ENCODE measurements around the gene PDE4B. TPM values are rescaled to one million over a fixed set of nuclear protein-coding genes. Genes with fewer than 3 reads are reported as not detected.
"Not testable (repeated sequence)": the region's sequence is repeated elsewhere in the genome, so short reads cannot be mapped to it uniquely, and the experiment has no call there.

The PDE4B gene
- total RNA-seq, 1 donor from 2014 or later = 7.6 TPM

DNA sequence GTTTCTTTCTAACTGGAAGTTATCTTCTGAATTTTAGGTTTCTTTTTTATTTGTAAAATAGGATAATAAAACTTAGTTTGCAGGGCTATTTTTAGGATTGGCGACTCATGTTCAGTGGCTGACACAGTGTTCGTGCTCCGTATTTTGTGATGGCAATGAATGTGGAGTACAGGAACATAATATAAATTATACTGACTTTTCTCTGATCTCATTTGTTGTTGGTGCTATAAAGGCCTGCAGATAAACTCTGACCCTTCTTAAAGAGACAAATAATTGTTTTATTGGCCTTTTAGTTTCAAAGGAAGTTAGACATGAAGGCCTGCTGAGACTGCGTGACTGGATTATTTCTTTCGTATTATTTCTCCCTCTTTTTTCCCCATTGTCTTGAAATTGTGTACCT, 339.6 kb downstream of the PDE4B start:
- FAIRE-seq = no peak
- no peak for TF ChIP-seq EZH2 (IDR thresholded peaks at IDR 0.05; ENCODE audit: insufficient read depth, low read length)
- TF ChIP-seq, protein P1, sequence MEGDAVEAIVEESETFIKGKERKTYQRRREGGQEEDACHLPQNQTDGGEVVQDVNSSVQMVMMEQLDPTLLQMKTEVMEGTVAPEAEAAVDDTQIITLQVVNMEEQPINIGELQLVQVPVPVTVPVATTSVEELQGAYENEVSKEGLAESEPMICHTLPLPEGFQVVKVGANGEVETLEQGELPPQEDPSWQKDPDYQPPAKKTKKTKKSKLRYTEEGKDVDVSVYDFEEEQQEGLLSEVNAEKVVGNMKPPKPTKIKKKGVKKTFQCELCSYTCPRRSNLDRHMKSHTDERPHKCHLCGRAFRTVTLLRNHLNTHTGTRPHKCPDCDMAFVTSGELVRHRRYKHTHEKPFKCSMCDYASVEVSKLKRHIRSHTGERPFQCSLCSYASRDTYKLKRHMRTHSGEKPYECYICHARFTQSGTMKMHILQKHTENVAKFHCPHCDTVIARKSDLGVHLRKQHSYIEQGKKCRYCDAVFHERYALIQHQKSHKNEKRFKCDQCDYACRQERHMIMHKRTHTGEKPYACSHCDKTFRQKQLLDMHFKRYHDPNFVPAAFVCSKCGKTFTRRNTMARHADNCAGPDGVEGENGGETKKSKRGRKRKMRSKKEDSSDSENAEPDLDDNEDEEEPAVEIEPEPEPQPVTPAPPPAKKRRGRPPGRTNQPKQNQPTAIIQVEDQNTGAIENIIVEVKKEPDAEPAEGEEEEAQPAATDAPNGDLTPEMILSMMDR (IDR thresholded peaks at IDR 0.05; ENCODE audit: insufficient read depth, low read depth, low read length) = no peak
- Histone ChIP-seq H2AFZ (ENCODE audit: low read depth, low read length) (no peak overlapping the region), H3K4me2 (ENCODE audit: low read length) (no peak overlapping the region), H3K27ac (ENCODE audit: low read depth, low read length) (no peak overlapping the region), H3K9me3 (ENCODE audit: insufficient read depth, low read depth, low read length) (no peaks in the 10 kb centered on the region), H4K20me1 (ENCODE audit: insufficient read depth, low read length) (no peaks in the 10 kb centered on the region), H3K79me2 (ENCODE audit: insufficient read depth, low read length) (no peaks in the 10 kb centered on the region), H3K27me3 (ENCODE audit: insufficient read depth, low read length) (no peaks in the 10 kb centered on the region), H3K9ac (ENCODE audit: low read length) (no peak overlapping the region), H3K4me1 (ENCODE audit: insufficient read depth, low read length) (no peaks in the 10 kb centered on the region), H3K36me3 (ENCODE audit: insufficient read depth, low read length) (no peaks in the 10 kb centered on the region), H3K4me3 (ENCODE audit: insufficient read depth, low read depth, low read length) (no peak overlapping the region)
- no peaks in the 10 kb centered on the region for H3K27me3 Mint-ChIP-seq (ENCODE audit: low read depth, unreplicated experiment)
- H3K9me3 Mint-ChIP-seq (ENCODE audit: unreplicated experiment) = no peaks in the 10 kb centered on the region
- no peaks in the 10 kb centered on the region for H3K36me3 Mint-ChIP-seq (ENCODE audit: low read depth, unreplicated experiment)
- DNase-seq (ENCODE audit: low read depth) = no peak
- H3K27ac Mint-ChIP-seq (ENCODE audit: unreplicated experiment) = no peak overlapping the region
- H3K4me1 Mint-ChIP-seq (ENCODE audit: low read depth, unreplicated experiment) = peaks cover 6% of the 10 kb centered on the region
- H3K4me3 Mint-ChIP-seq (ENCODE audit: unreplicated experiment) = no peak overlapping the region

DNA sequence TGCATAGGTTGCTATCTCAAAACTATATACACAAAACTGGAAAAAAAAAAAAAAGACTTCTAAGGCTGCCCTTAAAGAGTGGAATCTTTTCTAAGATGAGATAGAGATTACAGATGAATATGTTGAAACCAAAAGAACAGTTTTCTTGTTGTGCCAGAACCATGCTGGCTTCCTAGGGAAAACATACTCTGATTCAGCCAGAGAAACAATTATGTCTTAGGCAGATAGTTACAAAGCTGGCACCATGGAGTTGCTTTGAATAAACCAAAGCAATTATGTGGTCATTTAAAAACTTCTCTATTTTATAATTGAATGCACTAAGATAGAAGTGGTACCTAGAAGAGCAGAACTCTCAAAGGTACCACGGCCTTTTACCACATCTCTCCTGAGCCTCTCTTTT, 341.3 kb downstream of the PDE4B start:
- DNase-seq (ENCODE audit: low read depth) (no peak), FAIRE-seq (no peak)
- Histone ChIP-seq H2AFZ (ENCODE audit: low read depth, low read length) (no peak overlapping the region), H3K9ac (ENCODE audit: low read length) (no peak overlapping the region), H3K27ac (ENCODE audit: low read depth, low read length) (no peak overlapping the region), H3K9me3 (ENCODE audit: insufficient read depth, low read depth, low read length) (no peaks in the 10 kb centered on the region), H3K27me3 (ENCODE audit: insufficient read depth, low read length) (no peaks in the 10 kb centered on the region), H3K4me3 (ENCODE audit: insufficient read depth, low read depth, low read length) (no peak overlapping the region), H3K36me3 (ENCODE audit: insufficient read depth, low read length) (no peaks in the 10 kb centered on the region), H3K4me2 (ENCODE audit: low read length) (no peak overlapping the region), H3K79me2 (ENCODE audit: insufficient read depth, low read length) (no peaks in the 10 kb centered on the region), H3K4me1 (ENCODE audit: insufficient read depth, low read length) (no peaks in the 10 kb centered on the region), H4K20me1 (ENCODE audit: insufficient read depth, low read length) (no peaks in the 10 kb centered on the region)
- TF ChIP-seq, protein P1 (IDR thresholded peaks at IDR 0.05; ENCODE audit: insufficient read depth, low read depth, low read length) = no peak
- TF ChIP-seq EZH2 (IDR thresholded peaks at IDR 0.05; ENCODE audit: insufficient read depth, low read length) = no peak
- Mint-ChIP-seq H3K4me1 (ENCODE audit: low read depth, unreplicated experiment) (peaks cover 6% of the 10 kb centered on the region), H3K27ac (ENCODE audit: unreplicated experiment) (no peak overlapping the region), H3K9me3 (ENCODE audit: unreplicated experiment) (no peaks in the 10 kb centered on the region), H3K27me3 (ENCODE audit: low read depth, unreplicated experiment) (no peaks in the 10 kb centered on the region), H3K36me3 (ENCODE audit: low read depth, unreplicated experiment) (no peaks in the 10 kb centered on the region), H3K4me3 (ENCODE audit: unreplicated experiment) (no peak overlapping the region)

DNA sequence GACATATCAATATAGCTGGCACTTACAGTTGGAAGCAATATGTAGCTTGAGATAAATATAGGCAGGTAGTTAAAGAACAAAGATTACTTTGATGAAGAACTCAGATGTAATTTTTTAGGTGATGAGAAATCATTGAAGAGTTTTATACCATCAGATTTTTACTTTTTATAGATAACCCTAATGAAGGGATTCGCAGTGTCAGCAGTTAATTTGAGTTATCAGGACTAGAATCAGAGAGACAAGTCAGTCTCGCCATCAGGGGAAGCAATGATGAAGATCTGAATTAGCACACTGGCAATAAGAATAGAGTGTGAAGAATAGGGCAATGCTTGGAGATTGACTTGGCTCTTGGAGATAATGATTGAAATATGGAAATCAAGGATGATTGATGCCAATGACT, 342.5 kb downstream of the PDE4B start:
- Mint-ChIP-seq H3K36me3 (ENCODE audit: low read depth, unreplicated experiment) (no peaks in the 10 kb centered on the region), H3K27me3 (ENCODE audit: low read depth, unreplicated experiment) (no peaks in the 10 kb centered on the region), H3K27ac (ENCODE audit: unreplicated experiment) (no peak overlapping the region), H3K9me3 (ENCODE audit: unreplicated experiment) (no peaks in the 10 kb centered on the region), H3K4me1 (ENCODE audit: low read depth, unreplicated experiment) (peaks cover 6% of the 10 kb centered on the region), H3K4me3 (ENCODE audit: unreplicated experiment) (no peak overlapping the region)
- no peaks in the 10 kb centered on the region for H3K27me3 ChIP-seq (ENCODE audit: insufficient read depth, low read length)
- no peaks in the 10 kb centered on the region for H3K4me1 ChIP-seq (ENCODE audit: insufficient read depth, low read length)
- no peak overlapping the region for H3K4me2 ChIP-seq (ENCODE audit: low read length)
- no peak overlapping the region for H2AFZ ChIP-seq (ENCODE audit: low read depth, low read length)
- TF ChIP-seq, protein P1 (IDR thresholded peaks at IDR 0.05; ENCODE audit: insufficient read depth, low read depth, low read length) = no peak
- TF ChIP-seq EZH2 (IDR thresholded peaks at IDR 0.05; ENCODE audit: insufficient read depth, low read length) = no peak
- DNase-seq (ENCODE audit: low read depth) = no peak
- no peak for FAIRE-seq
- no peak overlapping the region for H3K27ac ChIP-seq (ENCODE audit: low read depth, low read length)
- H3K36me3 ChIP-seq (ENCODE audit: insufficient read depth, low read length) = no peaks in the 10 kb centered on the region
- no peaks in the 10 kb centered on the region for H3K9me3 ChIP-seq (ENCODE audit: insufficient read depth, low read depth, low read length)
- no peak overlapping the region for H3K9ac ChIP-seq (ENCODE audit: low read length)
- no peak overlapping the region for H3K4me3 ChIP-seq (ENCODE audit: insufficient read depth, low read depth, low read length)
- no peaks in the 10 kb centered on the region for H4K20me1 ChIP-seq (ENCODE audit: insufficient read depth, low read length)
- no peaks in the 10 kb centered on the region for H3K79me2 ChIP-seq (ENCODE audit: insufficient read depth, low read length)

DNA sequence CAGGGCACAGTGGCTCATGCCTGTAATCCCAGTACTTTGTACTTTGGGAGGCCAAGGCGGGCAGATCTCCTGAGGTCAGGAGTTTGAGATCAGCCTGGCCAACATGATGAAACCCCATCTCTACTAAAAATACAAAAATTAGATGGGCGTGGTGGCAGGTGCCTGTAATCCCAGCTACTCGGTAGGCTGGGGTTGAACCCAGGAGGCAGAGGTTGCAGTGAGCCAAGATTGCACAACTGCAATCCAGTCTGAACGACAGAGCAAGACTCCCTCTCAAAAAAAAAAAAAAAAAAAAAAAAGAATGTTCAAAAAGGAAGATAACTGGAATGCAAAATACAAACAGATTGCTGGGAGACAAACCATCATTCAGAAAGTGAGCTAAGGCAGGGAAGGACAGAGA, 343.7 kb downstream of the PDE4B start:
- H3K4me1 Mint-ChIP-seq (ENCODE audit: low read depth, unreplicated experiment); H3K4me2 ChIP-seq (ENCODE audit: low read length); H3K79me2 ChIP-seq (ENCODE audit: insufficient read depth, low read length); H3K27ac Mint-ChIP-seq (ENCODE audit: unreplicated experiment); DNase-seq (ENCODE audit: low read depth); H3K4me3 ChIP-seq (ENCODE audit: insufficient read depth, low read depth, low read length); H3K9me3 Mint-ChIP-seq (ENCODE audit: unreplicated experiment); H3K9me3 ChIP-seq (ENCODE audit: insufficient read depth, low read depth, low read length); FAIRE-seq; H3K4me1 ChIP-seq (ENCODE audit: insufficient read depth, low read length); H3K27me3 ChIP-seq (ENCODE audit: insufficient read depth, low read length); H2AFZ ChIP-seq (ENCODE audit: low read depth, low read length); H3K4me3 Mint-ChIP-seq (ENCODE audit: unreplicated experiment); H3K36me3 Mint-ChIP-seq (ENCODE audit: low read depth, unreplicated experiment); H4K20me1 ChIP-seq (ENCODE audit: insufficient read depth, low read length); H3K27ac ChIP-seq (ENCODE audit: low read depth, low read length); H3K36me3 ChIP-seq (ENCODE audit: insufficient read depth, low read length); H3K9ac ChIP-seq (ENCODE audit: low read length); H3K27me3 Mint-ChIP-seq (ENCODE audit: low read depth, unreplicated experiment): not testable (repeated sequence)
